HG02981 (cell line): ENCODE measurements around the gene ITGB5.

ENCODE experiments used
- ATAC-seq: cut with Tn5 transposase; IDR thresholded peaks from one replicate; pipeline ENCODE4 v1.9.1; 2021; ENCODE audit warnings: mild to moderate bottlenecking, moderate library complexity; ENCODE audit not compliant: unreplicated experiment

Gene ITGB5

GRCh38 chr3:124774841-124775402 lies 112.2 kb downstream of the ITGB5 start:
- ATAC-seq, result no peak

- ATAC-seq, result no peak
Observed at GRCh38 chr3:124774327-124774718, 112.8 kb downstream of the ITGB5 start.

- no peak for ATAC-seq
Observed at GRCh38 chr3:124773351-124774326, 113.5 kb downstream of the ITGB5 start.

- no peak for ATAC-seq
Observed at GRCh38 chr3:124772081-124772831, 114.9 kb downstream of the ITGB5 start.

- ATAC-seq, result no peak
Observed at GRCh38 chr3:124771083-124771445, 116.1 kb downstream of the ITGB5 start.

- ATAC-seq, result no peak
Observed at GRCh38 chr3:124770336-124771082, 116.7 kb downstream of the ITGB5 start.

- ATAC-seq, result no peak
Observed at GRCh38 chr3:124769462-124769861, 117.7 kb downstream of the ITGB5 start.

GRCh38 chr3:124768812-124769211 lies 118.4 kb downstream of the ITGB5 start:
- no peak for ATAC-seq

GRCh38 chr3:124767691-124768090 lies 119.5 kb downstream of the ITGB5 start:
- no peak for ATAC-seq

GRCh38 chr3:124767264-124767663 lies 119.9 kb downstream of the ITGB5 start:
- ATAC-seq, result no peak

- no peak for ATAC-seq
Observed at GRCh38 chr3:124766113-124767095, 120.8 kb downstream of the ITGB5 start.

GRCh38 chr3:124765197-124765840 lies 121.8 kb downstream of the ITGB5 start:
- ATAC-seq, result no peak

- ATAC-seq, result no peak
Observed at GRCh38 chr3:124764746-124765145, 122.4 kb downstream of the ITGB5 start.

- no peak for ATAC-seq
Observed at GRCh38 chr3:124763644-124764358, 123.4 kb downstream of the ITGB5 start.

- ATAC-seq, result no peak
Observed at GRCh38 chr3:124763206-124763605, 124.0 kb downstream of the ITGB5 start.

GRCh38 chr3:124762661-124763011 lies 124.5 kb downstream of the ITGB5 start:
- ATAC-seq, result no peak

GRCh38 chr3:124761935-124762660 lies 125.1 kb downstream of the ITGB5 start:
- ATAC-seq, result no peak

GRCh38 chr3:124761250-124761796 lies 125.8 kb downstream of the ITGB5 start:
- ATAC-seq, result no peak
